HG03135 (cell line): ENCODE measurements around the gene ZC2HC1B.
"Not testable (repeated sequence)": the region's sequence is repeated elsewhere in the genome, so short reads cannot be mapped to it uniquely, and the experiment has no call there.

ENCODE experiments used
- ATAC-seq: cut with Tn5 transposase; IDR thresholded peaks from one replicate; pipeline ENCODE4 v1.9.1; 2021; ENCODE audit warnings: mild to moderate bottlenecking, moderate library complexity; ENCODE audit not compliant: unreplicated experiment

ZC2HC1B gene

DNA sequence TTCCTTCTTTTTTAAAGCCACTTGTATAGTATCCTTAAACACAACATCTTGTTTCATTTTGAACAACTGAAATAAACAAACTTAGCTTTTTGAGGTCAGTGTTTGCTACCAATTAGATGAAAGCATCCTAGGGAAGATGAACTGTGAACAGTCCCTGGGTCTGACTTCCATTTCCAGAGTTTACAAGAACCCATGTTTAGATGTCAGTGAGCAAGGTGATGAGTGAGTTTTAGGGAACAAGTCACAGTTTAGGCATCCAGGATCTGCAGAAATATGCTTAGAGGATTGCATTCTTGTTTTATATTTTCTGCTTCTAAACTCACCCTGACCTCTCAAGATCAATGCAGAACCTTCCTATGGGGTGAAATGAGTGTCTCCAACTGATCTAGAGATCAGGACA is 3.0 kb downstream of the ZC2HC1B start:
- no peak for ATAC-seq

DNA sequence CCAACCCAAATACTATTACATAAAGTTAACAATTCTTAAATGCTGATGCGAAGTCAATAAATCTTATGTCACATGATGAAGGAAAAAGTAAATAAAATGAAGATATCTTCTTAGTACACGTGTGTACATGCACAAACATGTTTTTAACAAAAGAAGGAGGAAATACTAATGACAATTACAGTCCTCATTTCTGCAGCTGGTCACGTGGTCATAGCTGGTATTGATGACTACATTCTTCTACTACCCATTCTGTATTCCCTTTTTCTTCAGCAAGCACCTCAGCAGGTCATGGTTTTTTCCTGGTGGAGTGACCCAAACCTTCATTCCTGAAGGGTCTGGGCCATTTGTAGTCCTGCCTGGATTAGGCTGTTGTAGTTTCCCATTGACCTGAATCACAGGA is 4.5 kb downstream of the ZC2HC1B start:
- not testable (repeated sequence) for ATAC-seq

DNA sequence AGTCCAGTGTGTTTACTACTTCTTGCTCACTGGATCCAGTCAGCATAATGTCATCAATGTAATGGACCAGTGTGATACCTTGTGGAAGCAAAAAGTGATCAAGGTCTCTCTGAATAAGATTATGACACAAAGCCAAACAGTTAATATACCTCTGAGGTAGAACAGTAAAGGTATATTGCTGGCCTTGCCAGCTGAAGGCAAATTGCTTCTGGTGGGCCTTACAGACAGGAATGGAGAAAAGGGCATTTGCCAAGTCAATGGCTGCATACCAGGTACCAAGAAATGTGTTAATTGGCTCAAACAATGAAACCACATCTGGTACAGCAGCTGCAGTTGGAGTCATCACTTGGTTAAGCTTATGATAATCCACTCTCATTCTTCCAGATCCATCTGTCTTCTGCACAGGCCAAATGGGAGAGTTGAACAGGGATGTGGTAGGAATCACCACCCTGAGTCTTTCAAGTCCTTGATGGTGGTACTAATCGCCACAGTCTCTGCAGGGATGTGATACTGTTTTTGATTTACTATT is 7.0 kb downstream of the ZC2HC1B start:
- not testable (repeated sequence) for ATAC-seq

DNA sequence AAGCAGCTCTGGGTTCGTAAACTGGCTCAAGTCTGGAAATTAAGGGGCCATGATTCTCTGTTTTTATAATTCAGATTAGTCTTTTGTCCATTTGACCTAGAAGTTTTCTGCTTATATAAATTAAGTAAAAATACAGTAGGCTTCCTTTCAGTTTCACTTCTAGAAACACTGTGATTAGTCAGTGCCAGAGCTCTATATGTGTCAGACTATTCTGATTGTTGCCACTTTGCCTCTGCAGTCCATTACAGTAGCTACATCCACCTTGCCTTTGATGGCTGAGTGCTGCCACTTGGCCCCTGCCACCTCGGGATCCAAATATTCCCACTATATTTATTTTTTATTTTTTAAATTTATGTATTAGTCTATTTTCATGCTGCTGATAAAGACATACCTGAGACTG is 7.9 kb downstream of the ZC2HC1B start:
- peak; percentile 91 for ATAC-seq

DNA sequence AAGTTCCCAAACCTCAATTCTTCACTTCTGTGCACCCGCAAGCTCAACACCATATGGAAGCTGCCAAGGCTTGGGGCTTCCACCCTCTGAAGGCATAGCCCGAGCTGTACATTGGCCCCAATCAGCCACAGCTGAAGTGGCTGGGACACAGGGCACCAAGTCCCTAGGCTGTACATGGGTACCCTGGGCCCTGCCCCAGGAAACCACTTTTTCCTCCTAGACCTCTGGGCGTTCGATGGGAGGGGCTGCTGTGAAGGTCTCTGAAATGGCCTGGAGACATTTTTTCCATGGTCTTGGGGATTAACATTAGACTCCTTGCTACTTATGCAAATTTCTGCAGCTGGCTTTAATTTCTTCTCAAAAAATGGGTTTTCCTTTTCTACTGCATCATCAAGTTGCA is 9.3 kb downstream of the ZC2HC1B start:
- not testable (repeated sequence) for ATAC-seq

DNA sequence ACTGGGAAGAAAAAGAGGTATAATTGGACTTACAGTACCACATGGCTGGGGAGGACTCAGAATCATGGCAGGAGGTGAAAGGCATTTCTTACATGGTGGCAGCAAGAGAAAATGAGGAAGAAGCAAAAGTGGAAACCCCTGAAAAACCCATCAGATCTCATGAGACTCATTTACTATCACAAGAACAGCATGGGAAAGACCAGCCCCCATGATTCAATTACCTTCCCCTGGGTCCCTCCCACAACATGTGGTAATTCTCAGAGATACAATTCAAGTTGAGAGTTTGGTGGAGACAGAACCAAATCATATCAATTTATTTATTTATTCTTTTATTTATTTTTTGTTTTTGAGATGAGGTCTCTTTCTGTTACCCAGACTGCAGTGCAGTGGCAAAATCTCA is 10.2 kb downstream of the ZC2HC1B start:
- not testable (repeated sequence) for ATAC-seq

DNA sequence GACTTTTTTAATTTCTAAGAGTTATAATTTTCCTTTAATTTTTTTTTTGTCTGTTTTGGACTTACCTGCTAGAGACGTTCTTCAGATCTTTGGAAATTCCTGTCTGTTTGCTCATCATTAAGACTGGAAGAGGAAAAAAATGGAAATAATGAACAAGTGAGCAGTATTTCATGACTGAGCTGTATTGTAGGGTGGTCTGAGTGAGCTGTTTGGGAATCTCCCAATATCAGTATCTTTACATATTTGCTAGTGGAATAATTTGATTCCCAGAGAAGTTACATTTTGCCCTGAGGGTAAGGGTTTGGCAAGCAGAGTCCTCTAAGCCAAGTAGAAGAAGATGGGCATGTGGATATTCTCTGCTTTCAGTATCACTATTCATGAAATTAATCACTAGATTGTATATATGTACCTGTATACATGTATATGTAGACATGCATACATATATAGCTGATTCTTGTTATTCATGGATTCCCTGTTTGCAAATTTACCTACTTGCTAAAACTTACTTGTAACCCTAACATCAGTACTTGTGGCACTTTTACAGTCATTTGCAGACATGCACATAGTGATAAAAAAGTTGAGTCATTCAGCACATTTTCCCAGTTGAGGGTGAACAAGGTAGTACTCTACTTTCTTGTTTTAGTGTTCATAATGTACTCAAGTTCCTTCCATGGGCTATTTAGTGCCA is 13.5 kb downstream of the ZC2HC1B start:
- ATAC-seq = no peak

DNA sequence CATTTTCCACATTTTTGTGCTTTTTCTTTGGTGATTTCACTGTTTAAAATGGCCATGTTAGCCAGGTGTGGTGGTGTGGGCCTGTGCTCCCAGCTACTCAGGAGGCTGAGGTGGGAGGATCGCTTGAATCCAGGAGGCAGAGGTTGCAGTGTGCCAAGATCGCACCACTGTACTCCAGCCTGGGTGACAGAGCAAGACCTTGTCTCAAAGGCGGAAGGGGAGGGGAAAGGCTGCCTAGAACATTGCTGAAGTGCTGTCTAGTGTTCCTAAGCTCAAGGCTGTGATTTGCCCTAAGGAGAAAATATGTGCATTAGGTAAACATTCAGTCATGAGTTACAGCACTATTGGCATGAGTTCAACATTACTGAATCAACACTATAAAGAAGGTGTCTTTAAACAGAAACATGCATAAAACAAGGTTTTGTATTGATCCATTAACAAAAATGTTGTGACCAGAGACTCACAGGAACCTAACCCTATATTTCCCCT is 14.0 kb downstream of the ZC2HC1B start:
- ATAC-seq = no peak

DNA sequence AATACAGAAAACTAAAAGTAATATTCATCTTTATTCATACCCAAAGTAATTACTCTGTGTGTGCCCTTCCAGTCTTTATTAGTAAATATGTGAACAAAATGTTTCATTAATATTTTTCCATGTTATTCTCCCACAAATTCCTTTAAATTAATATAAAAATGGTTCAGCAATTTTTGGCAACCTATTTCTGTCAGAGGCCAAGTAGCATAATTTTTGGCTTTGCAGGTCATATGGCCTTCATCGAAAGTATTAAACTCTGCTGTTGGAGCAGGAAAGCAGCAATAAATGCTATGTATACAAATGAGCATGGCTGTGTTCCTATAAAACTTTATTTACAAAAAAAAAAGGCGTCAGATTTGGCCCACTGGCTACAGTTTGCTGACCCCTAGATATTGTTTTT is 16.1 kb downstream of the ZC2HC1B start:
- no peak for ATAC-seq

DNA sequence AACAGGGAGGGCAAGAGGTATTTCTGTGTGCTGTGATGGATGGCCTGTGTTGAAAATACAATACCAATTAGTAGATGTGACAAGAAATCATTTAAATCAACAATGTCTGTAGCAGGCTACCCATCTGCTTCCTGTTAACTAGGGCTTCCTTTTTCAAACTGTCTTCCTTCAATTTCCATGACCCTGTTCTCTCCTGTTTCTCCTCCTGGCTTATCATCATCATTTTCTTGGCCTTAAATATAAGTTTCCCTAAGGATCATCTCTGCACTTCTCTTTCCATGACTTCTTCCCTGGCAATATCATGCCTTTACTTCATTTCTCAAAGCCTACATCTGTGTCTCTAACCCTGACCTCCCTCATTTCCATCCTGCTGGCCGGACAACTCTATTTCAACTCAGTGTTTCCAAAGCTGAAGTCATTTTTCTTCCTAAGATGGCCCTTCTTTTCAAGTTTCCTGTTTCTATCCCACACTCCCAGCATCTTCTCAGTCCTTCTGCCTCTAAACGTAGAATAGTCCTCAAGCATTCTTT is 18.2 kb downstream of the ZC2HC1B start:
- ATAC-seq = no peak

DNA sequence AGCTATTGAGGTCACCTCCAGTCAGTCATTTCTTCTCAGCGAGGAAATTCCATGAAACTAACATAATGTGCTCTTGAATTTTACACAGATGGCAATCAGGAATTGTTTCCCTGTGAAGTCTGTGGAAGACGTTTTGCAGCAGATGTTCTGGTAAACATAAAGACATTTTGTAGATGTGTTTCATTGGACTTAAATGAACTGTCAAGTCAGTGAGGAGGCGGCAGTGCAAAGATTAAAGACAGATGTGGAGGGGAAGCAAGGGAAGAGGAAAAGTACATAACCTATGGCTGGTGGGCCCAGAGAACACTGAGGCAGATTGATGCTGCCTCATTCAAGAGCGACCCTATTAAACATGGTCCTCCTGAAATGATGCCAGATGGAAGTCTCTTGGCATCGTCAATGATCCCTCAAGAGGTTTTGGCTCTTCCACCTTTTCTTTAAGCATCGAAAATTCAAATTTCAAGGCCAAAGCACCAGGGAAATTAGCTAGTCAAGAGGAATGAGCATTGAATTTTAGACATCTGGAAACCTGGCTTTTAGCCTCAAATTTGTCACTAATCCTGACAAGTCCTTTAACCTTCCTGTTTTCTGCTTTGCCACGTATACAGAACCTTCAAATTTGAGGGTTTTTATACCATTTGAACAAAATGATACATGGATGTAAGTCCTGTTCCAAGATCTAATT is 20.1 kb downstream of the ZC2HC1B start:
- no peak for ATAC-seq

DNA sequence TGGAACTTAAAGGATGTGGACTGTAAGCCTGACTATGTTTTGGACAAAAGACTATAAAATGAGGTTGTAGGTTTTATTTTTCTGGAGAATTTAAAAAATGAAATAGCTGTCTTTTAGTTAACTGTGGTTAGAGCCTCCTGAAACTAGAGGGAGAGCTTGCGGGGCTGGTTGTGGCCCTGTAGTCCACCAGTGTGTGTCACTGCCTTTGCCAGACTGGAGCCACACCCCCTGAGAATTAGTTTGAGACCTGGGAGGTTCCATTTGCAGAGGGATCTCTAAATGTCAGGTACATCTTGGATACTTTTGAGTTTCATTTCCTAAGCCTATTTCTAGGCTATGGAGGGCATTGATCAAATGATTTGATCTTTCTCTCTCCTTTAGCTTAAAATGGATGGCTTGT is 20.8 kb downstream of the ZC2HC1B start:
- no peak for ATAC-seq

DNA sequence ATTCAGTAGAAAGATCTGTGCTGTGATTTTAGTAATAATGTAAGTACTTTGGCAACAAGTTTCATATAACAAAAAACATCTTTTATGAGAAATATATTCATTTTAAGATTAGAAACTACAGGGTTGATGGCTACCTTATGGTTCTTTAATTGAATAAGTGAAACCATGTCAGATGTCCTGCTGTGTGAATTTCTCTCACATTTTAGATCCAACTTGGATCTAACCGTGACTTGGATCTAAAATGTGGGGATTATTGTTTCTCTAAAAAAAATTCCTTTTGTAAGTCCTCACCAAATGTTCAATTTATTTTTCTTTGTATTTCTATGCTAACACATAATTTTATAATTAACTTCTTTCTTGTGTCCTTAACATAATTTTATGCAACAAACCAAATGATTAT is 30.4 kb downstream of the ZC2HC1B start:
- ATAC-seq = no peak

DNA sequence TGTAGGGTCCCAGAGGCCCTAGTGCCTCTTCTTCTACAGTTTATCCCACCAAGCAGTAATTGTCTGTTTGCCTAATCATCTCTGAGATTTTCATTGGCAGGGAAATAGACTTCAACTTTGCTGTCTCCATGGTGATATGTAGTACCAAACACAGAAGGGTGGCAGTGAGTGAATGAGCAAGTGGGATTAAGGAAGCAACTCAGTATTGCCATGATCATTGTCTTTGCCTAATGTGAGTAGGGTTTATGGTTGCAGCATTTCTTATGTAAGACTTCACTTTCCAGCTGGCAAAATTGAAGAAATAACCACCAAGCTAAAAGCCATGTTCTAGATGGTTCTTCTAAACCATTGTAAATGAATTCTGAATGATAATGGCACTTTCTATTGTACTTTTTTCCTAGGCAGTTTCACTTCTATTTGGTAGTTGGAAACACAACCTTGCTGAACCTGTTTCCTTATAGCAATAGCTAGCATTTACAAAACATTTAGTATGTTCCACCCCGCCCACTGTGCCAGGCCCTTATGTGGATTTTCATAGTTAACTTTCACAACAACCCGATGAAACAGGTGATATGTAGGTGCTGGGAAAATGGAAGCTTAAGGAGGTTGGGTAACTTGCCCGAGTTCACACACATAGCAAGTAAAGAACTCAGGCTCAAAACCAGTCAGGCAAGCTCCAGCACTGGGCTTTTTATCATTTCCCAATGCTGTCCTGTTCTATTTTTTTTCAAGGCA is 32.0 kb downstream of the ZC2HC1B start:
- ATAC-seq = no peak

DNA sequence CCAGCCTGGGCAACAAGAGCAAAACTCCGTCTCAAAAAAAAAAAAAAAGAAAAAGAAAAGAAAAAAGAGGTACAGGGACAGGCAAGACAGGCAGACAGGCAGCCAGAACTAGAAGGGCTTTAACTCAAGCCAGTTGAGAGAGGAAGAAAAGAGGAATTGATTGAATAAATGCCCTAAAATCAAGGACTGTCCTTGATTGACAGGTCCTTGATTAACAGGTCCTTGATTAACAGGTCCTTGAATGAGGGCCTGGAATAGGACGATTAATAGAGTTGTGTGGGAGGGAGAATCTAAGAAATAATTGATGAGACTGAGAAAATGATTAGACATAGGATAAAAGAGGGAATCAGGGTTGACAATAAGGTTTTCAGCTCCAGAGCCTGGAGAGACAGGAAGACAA is 36.1 kb downstream of the ZC2HC1B start:
- ATAC-seq = no peak

DNA sequence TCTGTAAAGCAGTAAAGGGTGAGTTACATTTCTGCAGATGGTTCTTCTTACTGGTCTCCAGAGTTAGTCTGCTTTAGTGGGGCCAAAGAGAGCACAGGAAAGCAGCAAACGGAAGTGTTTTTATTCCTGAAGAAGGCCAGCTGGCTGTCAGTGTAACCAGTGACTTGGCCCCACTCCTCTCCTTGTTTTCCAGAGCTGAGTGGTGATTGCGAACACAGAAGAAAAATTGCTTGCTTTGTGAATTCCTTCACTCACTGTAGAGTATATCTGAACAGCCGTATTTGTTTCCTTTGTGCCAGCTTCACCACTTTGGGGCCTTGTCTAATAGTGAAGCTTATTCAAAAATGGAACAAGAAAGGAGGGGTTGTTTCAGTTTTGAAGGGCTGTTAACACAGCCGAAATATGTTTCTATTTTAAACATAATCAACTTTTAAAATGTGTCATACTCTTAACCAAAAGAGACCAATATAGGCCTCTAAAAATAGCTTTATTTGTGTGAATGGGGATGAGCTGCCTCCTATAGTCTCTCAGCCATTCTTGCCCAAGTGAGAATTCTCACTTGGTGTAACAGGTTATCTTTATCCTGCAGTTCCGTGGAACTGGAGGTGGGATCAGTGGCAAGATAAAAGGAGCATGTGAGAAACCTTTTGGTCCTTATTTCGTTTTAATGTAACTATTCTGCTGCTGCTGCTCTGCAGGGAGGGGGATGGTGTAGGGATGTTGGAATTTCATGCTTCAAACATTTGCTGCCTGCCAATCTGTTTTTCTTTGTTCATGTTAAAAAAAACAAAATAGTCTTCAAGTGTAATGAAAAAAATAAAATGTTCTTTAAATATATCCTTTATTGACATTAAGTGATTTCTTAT is 37.8 kb downstream of the ZC2HC1B start:
- ATAC-seq = peak; percentile 94

DNA sequence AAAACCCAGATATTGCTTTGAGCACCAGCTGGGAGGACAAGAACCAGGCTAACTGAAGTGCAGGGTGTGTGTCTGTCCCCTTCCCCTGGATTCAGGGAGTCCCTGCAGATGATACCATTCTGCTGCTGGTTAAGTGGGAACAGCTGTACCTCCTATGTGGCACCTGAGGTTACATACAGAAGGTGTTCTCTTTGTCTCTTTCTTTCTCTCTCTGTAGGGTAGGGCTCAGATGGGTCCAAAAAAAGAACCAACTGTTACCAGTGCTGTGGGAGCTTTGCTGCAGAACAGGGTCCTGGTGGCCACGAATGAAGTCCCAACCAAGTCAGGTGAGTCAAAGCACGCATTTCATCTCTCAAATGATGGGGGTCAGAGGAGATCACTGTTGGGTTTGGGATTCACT is 38.6 kb downstream of the ZC2HC1B start:
- no peak for ATAC-seq

DNA sequence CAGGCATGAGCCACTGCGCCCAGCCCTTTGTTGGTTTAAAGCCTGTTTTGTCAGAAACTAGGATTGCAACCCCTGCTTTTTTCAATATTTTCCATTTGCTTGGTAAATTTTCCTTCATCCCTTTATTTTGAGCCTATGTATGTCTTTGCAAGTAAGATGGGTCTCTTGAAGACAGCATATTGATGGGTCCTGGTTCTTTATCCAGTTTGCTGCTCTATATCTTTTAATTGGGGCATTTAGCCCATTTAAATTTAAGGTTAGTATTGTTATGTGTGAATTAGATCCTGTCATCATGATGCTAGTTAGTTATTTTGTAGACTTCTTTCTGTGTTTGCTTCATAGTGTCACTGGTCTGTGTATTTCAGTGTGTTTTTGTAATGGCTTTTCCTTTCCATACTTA is 46.8 kb downstream of the ZC2HC1B start:
- ATAC-seq = no peak

DNA sequence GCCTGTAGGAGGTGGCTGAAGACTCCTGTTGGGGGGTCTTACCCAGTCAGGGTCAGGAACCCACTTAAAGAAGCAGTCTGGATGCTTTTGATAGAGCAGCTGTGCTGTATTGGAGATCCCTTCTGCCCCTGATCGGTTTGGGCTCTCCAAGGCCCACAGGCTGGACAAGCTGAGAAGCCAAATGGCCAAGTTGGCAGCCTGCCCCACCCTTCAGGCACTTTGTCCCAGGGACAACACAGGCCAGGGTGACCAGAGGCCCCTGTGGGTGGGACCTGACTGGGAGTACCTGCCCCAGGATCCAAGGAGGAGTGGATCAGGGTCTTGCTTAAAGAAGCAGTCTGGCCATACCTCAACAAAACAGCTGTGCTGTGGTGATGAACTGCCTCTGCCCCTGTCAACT is 48.4 kb downstream of the ZC2HC1B start:
- ATAC-seq = no peak

DNA sequence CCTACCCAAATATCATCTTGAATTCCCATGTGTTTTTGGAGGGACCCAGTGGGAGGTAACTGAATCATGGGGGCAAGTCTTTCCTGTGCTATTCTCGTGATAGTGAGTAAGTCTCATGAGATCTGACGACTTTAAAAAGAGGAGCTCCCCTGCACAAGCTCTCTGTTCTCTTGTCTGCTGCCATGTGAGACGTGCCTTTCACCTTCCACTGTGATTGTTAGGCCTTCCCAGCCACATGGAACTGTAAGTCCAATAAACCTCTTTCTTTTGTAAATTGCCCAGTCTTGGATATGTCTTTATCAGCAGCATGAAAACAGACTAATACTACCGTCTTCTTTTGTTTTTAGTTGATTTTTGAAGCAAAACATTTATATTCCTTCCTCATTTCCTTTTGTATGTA is 52.8 kb downstream of the ZC2HC1B start:
- not testable (repeated sequence) for ATAC-seq
